Adrenal gland (tissue), 5 donors: ENCODE results near the gene MMP15.

Source experiments
- POLR2A ChIP-seq, 2 donors: fragments of 450-650 bp; IDR thresholded peaks; one replicate each; pipeline ENCODE4 v1.6.1; 2017; ENCODE audit warnings: antibody characterized with exemption in 2 of 2, mild to moderate bottlenecking in 2 of 2, moderate library complexity in 1 of 2
- TF ChIP-seq, protein P1 (sequence below), 6 experiments: fragments of 450-650 bp in 4 of 6; fragments of 200-600 bp in 2 of 6; sonication (generic) in 1 of 6; IDR thresholded peaks; 1 replicate in 5 of 6; 2 replicates in 1 of 6; pipeline versions ENCODE4 v1.5.1 to v1.8.0; 2016 to 2021; ENCODE audit warnings: antibody characterized with exemption in 6 of 6, mild to moderate bottlenecking in 2 of 6, moderate library complexity in 1 of 6
- donor health status: DM: no; HTN: no; CAD: no.

DNA sequence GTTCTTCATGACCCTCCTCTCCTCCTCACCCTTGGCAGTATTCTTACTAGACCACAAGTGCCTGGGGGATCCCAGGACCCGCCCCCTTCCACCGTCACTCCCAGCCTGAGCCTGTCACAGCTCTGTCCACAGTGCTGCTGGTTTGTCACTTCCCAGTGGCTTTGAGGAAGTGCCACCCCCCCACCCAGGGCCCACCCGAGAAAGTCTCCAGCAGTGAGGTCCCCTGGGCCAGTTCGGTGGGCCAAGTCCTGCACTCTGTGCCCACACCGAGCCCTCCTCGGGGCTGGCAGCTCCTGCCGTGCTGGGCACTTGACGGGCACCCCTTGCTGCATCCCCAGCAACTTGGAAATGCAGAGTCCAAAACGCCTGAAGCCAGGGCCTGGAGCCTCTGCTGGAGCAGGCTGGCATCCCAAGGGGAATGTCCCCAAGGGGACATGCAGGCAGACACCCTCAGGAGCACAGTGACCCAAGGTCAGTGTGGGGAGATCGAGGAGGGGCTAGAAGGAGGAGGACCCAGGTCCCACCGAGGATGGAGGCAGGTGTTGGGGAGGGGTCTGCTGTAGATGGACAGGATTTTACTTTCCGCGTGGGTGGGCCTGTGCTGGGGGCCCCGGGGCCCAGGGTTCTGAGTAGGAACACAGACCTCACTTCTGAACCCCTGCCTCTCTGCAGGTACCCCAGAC lies 15.5 kb downstream of the MMP15 start:
- TF ChIP-seq, protein P1, sequence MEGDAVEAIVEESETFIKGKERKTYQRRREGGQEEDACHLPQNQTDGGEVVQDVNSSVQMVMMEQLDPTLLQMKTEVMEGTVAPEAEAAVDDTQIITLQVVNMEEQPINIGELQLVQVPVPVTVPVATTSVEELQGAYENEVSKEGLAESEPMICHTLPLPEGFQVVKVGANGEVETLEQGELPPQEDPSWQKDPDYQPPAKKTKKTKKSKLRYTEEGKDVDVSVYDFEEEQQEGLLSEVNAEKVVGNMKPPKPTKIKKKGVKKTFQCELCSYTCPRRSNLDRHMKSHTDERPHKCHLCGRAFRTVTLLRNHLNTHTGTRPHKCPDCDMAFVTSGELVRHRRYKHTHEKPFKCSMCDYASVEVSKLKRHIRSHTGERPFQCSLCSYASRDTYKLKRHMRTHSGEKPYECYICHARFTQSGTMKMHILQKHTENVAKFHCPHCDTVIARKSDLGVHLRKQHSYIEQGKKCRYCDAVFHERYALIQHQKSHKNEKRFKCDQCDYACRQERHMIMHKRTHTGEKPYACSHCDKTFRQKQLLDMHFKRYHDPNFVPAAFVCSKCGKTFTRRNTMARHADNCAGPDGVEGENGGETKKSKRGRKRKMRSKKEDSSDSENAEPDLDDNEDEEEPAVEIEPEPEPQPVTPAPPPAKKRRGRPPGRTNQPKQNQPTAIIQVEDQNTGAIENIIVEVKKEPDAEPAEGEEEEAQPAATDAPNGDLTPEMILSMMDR (IDR thresholded peaks at IDR 0.05), result no peak
- TF ChIP-seq POLR2A (IDR thresholded peaks at IDR 0.05), result no peak
